ENCODE measurements around the gene P2RY4. TPM values are rescaled to one million over a fixed set of nuclear protein-coding genes. Genes with fewer than 3 reads are reported as not detected.
"Not testable (repeated sequence)": the region's sequence is repeated elsewhere in the genome, so short reads cannot be mapped to it uniquely, and the experiment has no call there.

Gene P2RY4
- polyA plus RNA-seq, 3 donors = 0.36 TPM; not detected in 2

DNA sequence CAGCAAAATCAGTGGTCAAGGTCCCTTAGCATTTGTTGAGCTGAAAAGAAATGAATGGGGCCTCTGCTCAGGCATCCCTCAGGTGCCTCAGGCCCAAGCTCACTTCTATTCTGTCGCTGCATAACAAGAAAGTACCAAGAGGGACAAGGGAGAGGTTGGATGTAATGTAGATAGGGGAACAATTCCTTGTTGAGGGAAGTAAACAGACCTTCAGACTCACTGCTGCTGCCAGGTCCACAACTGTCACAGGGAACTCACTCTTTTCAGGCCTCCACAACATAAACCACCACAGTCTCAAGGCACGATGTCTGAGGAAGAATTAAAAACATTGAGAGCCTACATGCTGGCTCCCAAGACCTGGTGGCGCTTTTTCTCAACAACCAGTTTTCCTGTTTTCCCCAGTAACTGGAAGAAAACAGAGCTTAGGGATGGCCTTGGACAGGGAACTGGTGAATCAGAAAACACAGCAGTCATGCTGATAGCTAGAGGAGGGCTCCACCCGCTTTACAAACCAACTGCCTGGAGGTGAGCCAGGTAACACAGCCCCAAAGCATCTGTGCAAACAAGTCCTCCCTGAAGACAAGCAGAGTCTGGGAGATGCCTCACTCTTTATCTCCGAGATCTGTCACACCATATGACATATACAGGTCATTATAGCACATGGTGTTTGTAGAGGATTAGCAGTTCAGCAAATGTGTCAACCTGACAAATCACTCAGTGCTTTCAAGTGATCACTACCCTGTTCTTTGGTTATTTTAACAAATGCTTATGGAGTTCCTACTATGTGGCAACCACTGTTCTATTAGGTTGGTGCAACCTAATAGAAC lies 39.9 kb downstream of the P2RY4 start:
- no CpG with 5 or more reads among the region's 5 CpGs for WGBS (ENCODE audit: insufficient coverage)
- DNase-seq = no peak
- no peaks in the 10 kb centered on the region for H3K36me3 ChIP-seq (replicated peaks in 1 of 2; ENCODE audit: control insufficient read depth in 1 of 2, insufficient read depth in 2 of 2, low read length in 2 of 2)
- H3K9me3 ChIP-seq (replicated peaks in 1 of 2; ENCODE audit: control insufficient read depth in 1 of 2, insufficient read depth in 1 of 2, low read length in 2 of 2) = peaks cover 0 to 6% of the 10 kb centered on the region in 2 donors
- H3K4me2 ChIP-seq (replicated peaks; ENCODE audit: extremely low read depth, low read length, poor library complexity, severe bottlenecking) = no peak overlapping the region
- no peaks in the 10 kb centered on the region for H3K36me3 Mint-ChIP-seq
- no peak overlapping the region for H3K27ac ChIP-seq (ENCODE audit: low read depth in 1 of 2, low read length in 2 of 2)
- no peak overlapping the region for H3K4me3 ChIP-seq (replicated peaks in 1 of 3; ENCODE audit: low read depth in 2 of 3, low read length in 3 of 3)
- TF ChIP-seq, protein P1, sequence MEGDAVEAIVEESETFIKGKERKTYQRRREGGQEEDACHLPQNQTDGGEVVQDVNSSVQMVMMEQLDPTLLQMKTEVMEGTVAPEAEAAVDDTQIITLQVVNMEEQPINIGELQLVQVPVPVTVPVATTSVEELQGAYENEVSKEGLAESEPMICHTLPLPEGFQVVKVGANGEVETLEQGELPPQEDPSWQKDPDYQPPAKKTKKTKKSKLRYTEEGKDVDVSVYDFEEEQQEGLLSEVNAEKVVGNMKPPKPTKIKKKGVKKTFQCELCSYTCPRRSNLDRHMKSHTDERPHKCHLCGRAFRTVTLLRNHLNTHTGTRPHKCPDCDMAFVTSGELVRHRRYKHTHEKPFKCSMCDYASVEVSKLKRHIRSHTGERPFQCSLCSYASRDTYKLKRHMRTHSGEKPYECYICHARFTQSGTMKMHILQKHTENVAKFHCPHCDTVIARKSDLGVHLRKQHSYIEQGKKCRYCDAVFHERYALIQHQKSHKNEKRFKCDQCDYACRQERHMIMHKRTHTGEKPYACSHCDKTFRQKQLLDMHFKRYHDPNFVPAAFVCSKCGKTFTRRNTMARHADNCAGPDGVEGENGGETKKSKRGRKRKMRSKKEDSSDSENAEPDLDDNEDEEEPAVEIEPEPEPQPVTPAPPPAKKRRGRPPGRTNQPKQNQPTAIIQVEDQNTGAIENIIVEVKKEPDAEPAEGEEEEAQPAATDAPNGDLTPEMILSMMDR (IDR thresholded peaks at IDR 0.05) = no peak
- peaks cover 0 to 17% (median 8%) of the 10 kb centered on the region in 7 donors for H3K9me3 Mint-ChIP-seq
- intact Hi-C loops (cut with micrococcal nuclease) = no loop called here
- no peak overlapping the region for H2AFZ ChIP-seq (ENCODE audit: insufficient read depth, low read depth, low read length, poor library complexity, severe bottlenecking)
- no peaks in the 10 kb centered on the region for H3K79me2 ChIP-seq (ENCODE audit: insufficient read depth, low read length)
- no peaks in the 10 kb centered on the region for H4K20me1 ChIP-seq (ENCODE audit: insufficient read depth, low read length)
- no peaks in the 10 kb centered on the region for H3K27me3 ChIP-seq (ENCODE audit: control insufficient read depth in 2 of 2, insufficient read depth in 2 of 2, low read length in 2 of 2)
- H3K4me1 ChIP-seq (ENCODE audit: control insufficient read depth in 1 of 2, insufficient read depth in 2 of 2, low read length in 2 of 2) = no peaks in the 10 kb centered on the region
- H3K27me3 Mint-ChIP-seq (ENCODE audit: low read depth in 3 of 3) = peaks cover 0 to 9% (median 2%) of the 10 kb centered on the region in 3 donors
- H3K4me3 Mint-ChIP-seq = no peak overlapping the region
- no peaks in the 10 kb centered on the region for H3K4me1 Mint-ChIP-seq
- H3K27ac Mint-ChIP-seq = no peak overlapping the region
- no peak overlapping the region for H3K9ac ChIP-seq (ENCODE audit: insufficient read depth, low read length, poor library complexity, severe bottlenecking)

DNA sequence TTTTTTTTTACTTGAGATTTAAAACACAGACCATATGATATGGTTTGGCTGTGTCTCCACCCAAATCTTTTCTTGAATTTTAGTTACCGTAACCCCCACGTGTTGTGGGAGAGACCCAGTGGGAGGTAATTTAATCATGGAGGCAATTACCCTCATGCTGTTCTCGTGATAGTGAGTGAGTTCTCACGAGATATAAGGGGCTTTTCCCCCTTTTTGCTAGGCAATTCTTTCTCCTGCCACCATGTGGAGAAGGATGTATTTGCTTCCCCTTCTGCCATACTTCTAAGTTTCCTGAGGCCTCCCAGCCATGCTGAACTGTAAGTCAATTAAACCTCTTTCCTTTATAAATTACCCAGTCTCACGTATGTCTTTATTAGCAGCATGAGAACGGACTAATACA lies 50.4 kb downstream of the P2RY4 start:
- H3K4me3 Mint-ChIP-seq; H3K36me3 Mint-ChIP-seq; H3K27ac Mint-ChIP-seq; H3K9ac ChIP-seq (ENCODE audit: insufficient read depth, low read length, poor library complexity, severe bottlenecking); DNase-seq; H3K27me3 ChIP-seq (ENCODE audit: control insufficient read depth in 2 of 2, insufficient read depth in 2 of 2, low read length in 2 of 2); H3K27me3 Mint-ChIP-seq (ENCODE audit: low read depth in 3 of 3); H3K27ac ChIP-seq (ENCODE audit: low read depth in 1 of 2, low read length in 2 of 2); H3K9me3 ChIP-seq (replicated peaks in 1 of 2; ENCODE audit: control insufficient read depth in 1 of 2, insufficient read depth in 1 of 2, low read length in 2 of 2); H3K4me1 Mint-ChIP-seq; intact Hi-C loops (cut with micrococcal nuclease); H3K9me3 Mint-ChIP-seq; H4K20me1 ChIP-seq (ENCODE audit: insufficient read depth, low read length); H3K4me2 ChIP-seq (replicated peaks; ENCODE audit: extremely low read depth, low read length, poor library complexity, severe bottlenecking); H3K79me2 ChIP-seq (ENCODE audit: insufficient read depth, low read length); H3K4me3 ChIP-seq (replicated peaks in 1 of 3; ENCODE audit: low read depth in 2 of 3, low read length in 3 of 3); H3K36me3 ChIP-seq (replicated peaks in 1 of 2; ENCODE audit: control insufficient read depth in 1 of 2, insufficient read depth in 2 of 2, low read length in 2 of 2); H2AFZ ChIP-seq (ENCODE audit: insufficient read depth, low read depth, low read length, poor library complexity, severe bottlenecking); H3K4me1 ChIP-seq (ENCODE audit: control insufficient read depth in 1 of 2, insufficient read depth in 2 of 2, low read length in 2 of 2): not testable (repeated sequence)
- no CpG with 5 or more reads among the region's 6 CpGs for WGBS (ENCODE audit: insufficient coverage)

Data from CD14-positive monocyte (primary cell).